NCI-H524 treated with DMSO at 0.1 percent for 48 hours (cell line): ENCODE measurements around the gene PSPN.
"Not testable (repeated sequence)": the region's sequence is repeated elsewhere in the genome, so short reads cannot be mapped to it uniquely, and the experiment has no call there.

ENCODE experiments used
- DNase-seq: peaks from one replicate; lab custom pipeline; 2025; lab: John Stamatoyannopoulos, UW

PSPN gene

DNA sequence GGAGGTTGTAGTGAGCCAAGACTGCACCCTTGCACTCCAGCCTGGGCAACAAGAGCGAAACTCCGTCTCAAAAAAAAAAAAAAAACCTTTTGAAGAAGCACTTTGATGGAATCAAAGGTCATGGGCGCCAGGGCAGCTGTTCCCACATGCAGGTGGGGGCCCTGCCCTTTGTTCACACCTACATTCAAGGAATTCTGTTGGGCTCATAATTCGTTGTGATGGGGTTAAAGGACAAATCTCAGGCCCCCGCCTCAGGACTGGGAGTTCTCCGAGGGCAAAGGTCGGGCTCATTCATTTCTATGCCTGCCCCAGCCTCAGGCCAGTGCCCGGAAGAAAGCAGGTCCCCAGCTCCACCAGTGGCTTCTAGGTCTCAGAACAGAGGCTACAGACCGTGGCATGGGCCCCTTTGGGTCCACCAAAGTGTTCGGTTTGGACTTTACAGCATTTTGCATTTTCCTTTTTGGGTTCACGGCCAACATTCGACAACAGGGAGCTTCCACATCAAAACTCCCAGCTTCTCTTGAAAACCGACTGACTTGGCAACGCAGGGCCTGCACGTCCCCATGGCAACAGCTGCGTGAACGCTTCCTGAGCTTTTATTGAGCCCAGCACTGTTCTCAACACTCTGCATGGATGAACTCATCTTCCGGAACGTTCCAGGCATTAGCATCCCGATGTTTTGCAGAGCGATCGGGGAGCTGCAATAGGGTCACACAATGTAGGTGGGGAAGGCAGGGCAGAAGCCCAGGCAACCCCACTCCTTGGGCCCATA lies 27.3 kb upstream of the PSPN start:
- no peak for DNase-seq

DNA sequence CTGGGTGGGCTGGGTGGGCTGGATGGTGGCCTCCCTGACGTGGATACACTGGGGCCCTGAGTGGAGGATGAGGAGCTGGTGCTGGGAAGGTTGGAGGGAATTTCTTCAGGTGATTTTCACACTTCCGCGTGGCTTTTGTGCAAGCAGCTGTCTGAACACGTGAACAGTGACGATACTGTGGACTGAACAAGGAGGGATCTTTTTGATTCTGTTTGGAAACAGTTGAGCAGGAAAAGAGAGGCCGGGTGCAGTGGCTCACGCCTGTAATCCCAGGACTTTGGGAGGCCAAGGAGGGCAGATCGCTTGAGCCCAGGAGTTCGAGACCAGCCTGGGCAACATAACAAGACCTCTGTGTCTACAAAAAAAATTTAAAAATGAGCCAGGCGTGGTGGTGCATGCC lies 26.3 kb upstream of the PSPN start:
- DNase-seq = no peak

DNA sequence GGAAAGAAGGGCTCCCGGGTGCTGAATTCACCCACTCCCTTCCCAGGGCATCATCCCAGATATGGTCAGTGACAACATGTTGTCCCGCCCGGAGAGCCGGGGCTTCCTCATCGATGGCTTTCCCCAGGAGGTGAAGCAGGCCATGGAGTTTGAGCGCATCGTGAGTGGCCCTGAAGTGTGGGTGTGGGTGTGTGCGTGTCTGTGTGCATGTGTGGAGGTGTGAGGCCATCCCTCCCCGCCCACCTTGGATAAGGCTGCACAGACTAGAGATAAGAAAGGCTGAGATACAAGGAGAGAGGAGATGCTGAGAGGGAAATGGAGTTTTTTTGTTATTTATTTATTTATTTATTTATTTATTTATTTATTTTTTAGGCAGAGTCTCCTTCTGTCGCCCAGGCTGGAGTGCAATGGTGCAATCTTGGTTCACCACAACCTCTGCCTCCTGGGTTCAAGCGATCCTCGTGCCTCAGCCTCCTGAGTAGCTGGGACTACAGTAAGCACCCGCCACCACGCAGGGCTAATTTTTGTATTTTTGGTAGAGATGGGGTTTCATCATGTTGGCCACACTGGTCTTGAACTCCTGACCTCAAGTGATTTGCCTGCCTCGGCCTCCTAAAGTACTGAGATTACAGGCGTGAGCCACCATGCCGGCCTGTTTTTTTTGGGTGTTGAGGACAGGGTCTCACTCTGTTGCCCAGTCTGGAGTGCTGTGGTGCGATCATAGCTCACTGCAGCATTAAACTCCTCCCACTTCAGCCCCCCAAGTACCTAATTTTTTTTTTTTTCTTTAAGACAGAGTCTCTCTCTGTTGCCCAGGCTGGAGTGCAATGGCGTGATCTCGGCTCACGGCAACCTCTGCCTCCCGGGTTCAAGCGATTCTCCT lies 24.6 kb upstream of the PSPN start:
- DNase-seq = not testable (repeated sequence)

DNA sequence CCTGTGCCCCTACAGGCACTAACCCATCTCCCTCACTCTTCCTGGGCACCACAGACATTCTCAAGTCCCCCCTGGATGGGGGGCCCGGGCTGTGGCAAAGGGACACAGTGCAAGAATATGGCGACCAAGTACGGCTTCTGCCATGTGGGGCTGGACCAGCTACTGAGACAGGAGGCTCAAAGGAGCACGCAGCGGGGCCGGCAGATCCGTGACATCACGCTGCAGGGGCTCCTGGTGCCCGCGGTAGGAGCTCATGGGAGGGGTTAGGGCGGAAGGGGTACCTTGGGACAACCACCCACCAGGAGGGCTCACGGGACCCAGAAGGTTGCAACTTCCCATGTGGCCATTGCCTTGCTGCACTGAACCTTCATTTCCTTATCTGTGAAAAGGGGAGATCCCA lies 20.6 kb upstream of the PSPN start:
- no peak for DNase-seq

DNA sequence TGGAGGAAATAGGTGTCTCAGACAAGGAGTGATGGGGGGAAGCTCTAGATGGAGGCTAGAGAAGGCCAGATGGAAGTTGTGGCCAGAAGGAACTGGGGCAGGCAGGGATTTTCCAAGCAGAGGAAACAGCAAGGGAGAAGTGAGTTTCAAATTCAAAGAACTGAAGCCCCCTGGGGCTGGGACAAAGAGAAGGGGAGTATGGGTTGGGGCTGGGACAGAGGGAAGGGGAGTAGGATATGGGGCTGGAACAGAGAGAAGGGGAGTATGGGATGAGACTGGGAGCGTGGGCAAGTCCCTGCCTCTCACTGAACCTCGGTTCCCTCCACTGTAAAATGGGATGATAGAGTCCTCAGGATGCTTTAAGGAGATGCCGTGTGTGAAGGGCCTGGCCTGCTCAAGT lies 19.1 kb upstream of the PSPN start:
- no peak for DNase-seq

DNA sequence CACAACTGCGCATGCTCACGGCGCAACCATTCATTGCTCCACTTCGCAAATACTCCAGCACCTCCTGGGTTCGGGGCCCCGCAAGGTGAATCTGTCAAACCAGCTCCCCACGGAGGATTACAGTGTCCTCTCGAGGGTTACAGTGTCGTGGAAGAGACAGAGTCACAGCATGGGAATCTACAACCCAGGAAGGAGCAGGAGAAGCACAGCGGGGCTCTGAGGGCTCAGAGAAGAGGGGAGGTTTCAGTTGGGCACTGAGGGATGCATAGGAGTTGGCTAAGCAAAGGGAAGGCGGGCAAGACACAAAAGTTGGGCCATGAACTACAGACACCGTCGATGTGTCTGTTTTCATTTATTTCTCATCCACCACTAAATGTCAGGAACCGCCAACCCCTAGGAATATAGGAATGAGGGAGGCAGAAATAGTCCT lies 18.3 kb upstream of the PSPN start:
- no peak for DNase-seq

DNA sequence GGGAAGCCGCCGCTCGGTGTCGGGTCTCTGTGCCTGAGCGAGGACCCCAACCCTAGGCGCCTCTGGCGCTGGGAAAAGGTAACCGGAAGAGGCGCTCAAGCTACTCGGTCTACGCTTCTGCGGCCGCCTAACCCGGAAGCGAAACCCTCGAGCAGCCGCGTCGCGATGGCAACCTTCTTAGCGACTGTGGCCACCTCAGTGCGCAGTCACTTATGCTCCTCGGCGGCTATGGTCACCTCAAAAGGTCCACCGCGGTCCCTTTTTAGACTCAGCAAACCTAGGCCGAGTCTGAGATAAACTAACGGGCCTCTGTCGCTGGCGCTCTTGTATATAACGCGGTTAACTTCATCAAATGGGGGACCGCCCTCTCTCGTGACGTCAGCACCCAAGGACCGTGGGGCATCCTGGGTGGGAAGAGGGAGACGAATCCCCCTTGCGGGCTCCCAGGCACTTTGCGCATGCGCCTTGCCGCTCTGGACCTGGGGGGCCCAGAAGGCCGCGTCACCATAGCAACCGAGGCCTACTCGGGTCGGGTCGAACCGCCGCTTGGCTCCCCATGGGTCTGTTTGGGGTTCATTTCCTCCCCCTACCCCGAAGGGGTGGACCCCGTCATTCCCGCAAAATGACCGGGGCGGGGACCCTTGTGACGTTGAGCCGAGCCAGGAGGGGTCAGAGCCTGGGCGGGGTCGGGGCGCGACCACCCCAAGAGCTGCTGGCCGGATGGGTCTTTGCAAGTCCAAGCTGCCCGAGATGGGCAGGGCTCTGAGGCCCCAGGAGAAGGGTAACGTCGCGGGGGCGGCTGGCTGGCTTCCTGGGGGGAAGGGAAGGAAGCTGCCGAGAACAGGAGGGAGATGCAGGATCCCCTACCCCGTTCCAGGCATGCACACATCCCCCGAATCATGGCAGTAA lies 17.6 kb upstream of the PSPN start, which contains the start of gene GTF2F1:
Gene GTF2F1 (minus strand): TSS at position 91 of the 909 bp plus-strand sequence. CDS start 169 bp downstream, outside the sequence.
- DNase-seq = peak; percentile 79

DNA sequence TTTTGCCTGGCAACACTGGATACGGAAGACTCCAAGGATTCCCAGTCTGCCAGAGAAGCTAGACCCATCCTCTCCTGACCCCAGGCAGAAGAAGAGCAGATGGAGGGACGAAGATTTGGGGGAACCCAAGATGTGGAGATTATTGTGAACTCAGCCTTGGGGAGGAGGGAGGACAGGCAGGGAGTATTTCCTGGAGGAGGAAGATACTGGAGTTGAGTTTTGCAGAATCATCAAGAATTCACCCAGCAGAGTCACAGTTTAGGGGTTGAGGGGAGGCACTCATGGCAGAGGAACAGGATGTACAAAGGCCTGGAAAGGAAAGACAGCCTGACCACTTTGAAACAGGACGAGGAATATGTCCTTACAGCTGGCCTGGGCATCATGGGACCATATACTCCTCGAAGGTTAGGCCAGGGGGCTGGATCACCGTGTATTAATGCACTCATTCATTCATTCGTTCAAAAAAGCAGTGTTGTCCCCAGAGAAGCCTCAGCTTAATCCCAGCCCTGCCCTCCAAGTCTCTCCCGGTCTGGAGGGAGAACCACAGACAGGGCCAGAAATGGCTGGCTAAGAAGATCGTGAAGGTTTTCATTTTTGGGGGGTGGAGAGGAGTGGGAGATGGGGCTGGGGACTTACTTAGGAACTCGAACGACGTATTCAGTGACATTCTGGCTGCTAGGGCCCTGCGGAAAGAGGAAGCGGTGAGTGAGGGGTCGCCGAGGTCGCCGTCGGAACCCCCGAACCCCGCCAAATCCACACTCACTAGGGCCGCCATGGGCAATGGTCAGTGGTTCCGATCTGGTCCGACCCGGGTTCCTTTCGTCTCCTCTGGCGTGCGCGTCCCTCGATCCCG lies 16.7 kb upstream of the PSPN start:
- DNase-seq = no peak

DNA sequence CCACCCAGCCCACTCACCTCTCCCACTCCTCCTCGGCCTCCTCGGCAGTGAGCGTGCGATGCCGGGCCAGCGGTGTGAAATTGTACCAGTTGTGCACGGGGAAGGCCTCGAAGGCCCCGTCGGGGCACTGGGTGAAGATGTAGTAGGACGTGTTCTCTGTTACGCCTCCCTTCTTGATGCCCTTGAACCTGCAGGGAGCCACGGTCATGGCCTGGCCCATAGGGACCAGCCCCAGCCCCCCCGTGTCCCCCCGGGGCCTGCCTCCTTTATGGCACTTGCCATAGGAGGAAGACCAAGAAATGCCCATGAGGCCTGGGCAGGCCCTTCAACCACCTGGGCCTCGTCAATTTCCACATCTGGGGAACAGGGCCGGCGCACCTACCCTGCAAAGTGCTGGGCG lies 11.6 kb upstream of the PSPN start:
- DNase-seq = no peak

DNA sequence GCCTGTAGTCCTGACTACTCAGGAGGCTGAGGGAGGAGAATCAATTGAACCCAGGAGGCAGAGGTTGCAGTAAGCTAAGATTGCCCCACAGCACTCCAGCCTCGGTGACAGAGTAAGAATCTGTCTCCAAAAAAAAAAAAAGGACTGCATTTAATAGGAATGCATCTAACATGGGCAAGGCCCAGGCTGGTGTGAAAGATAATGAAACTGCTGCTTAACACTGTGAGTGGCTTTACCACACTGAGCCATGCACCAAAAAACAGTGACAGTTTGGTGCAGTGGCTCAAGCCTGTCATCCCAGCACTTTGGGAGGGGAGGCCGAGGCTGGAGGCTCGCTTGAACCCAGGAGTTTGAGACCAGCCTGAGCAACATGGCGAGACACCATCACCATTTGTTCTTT lies 8.6 kb upstream of the PSPN start:
- DNase-seq = no peak

DNA sequence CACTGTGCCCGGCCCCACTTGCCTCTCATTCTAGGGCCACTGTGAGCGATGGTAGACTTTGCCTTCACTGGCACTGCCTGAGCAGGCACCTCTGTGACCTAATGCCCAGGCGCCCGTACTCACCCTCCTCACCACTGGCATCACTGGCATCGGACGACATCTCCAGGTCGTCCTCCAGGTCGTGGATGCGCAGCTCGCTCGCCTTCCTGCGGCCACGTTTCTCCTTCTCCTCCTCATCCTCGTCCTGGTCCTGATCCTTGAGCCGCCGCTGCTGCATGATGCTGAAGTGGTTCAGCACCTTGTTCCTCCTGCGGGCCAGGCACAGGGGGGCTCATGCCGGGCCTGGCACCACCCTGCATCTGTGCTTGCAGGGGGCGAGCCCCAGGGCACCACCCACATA lies 7.5 kb upstream of the PSPN start:
- DNase-seq = no peak

DNA sequence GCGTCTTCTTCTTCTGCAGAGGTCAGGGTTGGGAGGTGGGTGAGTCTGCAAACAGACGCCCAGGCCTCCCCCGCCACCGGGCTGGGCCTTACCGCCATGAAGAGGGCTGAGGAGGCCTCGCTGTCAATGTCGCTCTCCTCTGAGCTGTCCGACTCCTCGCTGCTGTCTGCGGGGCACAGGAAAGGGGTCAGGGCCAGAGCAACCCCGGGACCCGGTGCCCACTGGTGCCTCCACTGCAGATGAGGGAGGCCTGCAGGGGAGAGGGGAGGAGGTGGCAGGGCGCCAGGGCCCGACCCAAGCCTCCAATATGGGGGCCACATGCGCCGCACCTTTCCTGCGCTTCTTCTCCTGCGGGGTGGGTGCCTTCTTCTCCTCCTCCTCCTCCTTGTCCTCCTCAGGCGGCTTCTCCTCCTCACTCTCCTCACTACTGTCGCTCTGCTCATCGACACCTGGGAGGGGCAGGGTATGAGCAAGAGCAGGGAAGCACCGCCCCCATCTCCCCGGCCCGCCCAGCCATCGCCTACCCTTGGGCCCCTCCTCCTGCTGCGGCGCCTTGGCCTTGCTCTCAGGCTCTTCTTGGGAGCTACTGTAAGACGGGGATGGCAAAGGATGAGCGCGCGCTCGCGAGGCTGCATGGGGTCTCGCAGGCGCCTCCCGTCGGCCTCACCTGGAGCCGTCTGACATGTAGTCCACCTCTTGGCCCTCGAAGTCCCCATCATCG lies 5.5 kb upstream of the PSPN start:
- no peak for DNase-seq

DNA sequence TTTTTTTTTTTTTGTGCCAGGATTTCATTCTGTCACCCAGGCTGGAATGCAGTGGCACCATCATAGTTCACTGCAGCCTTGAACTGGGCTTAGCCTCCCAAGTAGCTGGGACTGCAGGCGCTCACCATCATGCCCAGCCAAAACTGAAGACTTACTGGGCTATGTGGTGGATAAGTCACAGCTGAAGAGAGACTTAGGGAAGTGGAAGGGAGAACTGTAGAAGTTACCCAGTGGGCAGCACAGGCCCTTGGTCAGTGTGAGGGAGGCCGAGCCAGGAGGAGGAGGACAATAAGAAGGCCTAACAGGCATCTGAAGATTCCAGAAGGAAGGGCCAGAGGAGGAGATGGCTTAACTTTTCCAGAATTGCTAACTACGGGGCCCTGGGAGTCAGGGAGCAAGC lies 4.0 kb upstream of the PSPN start:
- no peak for DNase-seq

DNA sequence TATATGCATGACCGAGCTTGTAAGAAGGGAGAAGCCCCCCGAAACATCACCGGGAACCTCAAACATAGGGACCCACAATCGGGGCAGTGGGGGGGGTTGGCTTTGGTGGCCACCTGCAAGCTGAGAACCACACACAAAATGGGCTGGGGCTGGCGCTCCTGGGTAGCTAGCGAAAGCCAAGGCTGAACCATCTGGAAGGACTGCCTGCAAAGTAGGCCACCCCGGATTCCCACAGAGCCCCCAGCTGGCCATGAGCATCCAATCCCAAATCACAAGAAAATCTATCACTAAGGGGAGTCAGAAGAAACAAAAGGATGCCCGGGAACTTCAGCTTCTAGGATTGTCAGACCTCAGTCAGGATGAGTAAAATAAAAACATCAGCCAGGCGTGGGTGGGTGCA lies 2.8 kb upstream of the PSPN start:
- DNase-seq = no peak

DNA sequence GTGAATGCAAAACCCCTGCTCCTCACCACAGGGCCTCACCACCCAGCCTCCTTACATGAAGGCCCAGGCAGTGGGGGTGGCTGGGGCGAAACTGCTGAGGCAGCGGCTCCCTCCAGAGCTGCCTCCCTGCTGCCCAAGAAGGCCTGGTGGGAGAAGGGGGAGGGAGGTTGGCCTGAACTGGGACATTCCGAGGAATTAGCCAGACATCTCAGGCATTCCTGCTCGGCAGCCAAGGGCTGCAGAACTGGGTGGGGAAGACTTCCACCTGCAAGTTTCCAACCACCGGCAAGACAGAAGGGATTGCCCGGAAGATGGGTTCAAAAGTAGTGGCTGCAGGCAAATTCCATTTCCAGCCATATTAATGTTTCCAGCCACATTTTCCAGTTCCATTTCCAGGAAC lies 2.3 kb upstream of the PSPN start:
- no peak for DNase-seq

DNA sequence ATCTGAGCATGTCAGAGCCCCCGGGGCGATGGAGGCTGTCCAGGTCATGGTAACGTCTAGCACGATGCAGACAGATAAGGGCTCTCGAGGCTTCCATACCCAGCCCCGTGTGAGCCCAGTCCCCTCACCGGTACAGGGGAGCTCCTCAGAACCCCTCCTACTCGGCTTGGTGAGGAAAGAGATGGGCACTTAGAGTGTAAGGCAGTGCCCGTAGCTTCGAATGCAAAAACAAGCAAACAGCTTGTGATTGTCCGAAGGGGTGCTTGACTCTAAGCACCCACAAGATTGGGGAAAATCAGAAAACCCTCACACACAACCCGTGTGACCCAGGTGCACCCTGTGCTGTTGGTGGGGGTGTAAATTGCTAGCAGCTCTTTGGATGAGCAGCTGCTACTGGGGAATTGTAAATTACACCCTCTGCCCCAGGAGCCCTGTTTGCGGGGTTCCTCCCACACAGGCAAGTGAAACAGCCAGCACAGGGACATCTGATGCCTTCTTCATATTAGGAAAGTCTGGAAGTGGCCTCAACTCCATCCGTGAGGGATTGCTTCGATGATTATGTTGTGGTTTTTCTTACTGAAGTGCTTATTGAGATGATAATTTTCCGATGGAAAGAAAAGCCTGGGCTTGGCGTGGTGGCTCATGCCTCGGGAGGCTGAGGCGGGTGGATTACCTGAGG lies 918 bp upstream of the PSPN start:
- DNase-seq = no peak

DNA sequence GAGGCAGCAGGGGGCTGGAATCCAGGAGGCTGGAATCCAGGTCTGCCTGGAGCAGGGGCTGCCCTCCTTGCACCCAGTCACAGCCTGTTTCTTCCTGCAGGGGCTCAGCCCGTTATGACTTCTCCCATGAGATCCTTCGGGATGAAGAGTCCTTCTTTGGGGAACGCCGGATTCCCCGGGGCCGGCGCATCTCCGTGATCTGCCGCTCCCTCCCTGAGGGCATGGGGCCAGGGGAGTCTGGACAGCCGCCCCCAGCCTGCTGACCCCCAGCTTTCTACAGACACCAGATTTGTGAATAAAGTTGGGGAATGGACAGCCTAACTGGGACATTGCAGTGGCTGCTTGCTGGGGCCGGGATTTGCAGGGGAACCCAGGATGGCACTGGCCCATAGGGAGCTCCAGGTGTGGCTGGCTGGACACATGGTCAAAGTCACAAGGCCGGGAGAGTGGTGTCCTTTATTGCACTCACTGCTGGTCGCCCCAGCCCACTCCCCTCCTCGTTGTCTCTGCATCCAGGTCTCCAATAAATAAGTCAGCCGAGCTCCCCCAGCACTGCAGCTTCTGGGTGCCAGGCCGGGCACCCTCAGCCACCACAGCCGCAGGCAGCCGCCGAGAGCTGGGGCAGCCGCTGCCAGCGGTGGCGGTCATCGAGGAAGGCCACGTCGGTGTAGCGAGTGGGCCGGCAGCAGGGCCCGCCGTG lies 872 bp downstream of the PSPN start:
- DNase-seq = no peak

DNA sequence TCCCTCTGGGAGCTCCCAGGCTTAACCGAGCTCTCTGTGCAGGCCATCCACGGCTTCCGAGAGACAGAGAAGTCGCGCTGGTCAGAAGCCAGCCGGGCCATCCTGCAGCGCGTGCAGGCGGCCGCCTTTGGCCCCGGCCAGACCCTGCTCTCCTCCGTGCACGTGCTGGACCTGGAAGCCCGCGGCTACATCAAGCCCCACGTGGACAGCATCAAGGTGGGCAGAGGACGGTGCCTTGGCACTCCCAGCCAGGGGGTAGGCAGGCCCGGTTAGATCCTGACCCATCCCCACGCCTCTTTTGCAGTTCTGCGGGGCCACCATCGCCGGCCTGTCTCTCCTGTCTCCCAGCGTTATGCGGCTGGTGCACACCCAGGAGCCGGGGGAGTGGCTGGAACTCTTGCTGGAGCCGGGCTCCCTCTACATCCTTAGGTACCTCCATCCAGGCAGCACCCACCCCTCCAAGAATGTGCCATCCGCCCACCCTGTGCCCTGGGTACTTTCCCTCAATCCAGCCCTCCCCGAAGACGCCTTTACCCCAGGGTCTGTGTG lies 1.5 kb downstream of the PSPN start:
- DNase-seq = no peak

DNA sequence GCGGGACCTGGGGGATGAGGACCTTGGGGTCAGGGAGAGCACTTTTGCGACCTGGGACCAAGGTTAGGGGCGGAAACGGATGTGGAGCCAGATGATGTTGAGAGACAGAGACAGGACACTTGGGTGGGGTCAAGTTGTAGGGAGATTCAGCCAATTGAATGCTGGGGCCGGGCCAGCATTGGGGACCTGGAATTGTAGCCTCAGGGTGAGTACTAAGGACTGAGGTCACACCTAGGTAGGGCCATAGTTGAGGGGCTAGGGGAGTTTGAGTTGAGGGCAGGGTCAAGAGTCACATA lies 2.0 kb downstream of the PSPN start:
- no peak for DNase-seq
